GM12891 (cell line): ENCODE measurements around the gene TEX9.

Source experiments
- POLR2A ChIP-seq: IDR thresholded peaks from 2 replicates; pipeline ENCODE4 v1.6.1; 2011; ENCODE audit warnings: low read depth, low read length, control low read depth
- POLR2AphosphoS5 ChIP-seq: IDR thresholded peaks from 2 replicates; pipeline ENCODE4 v1.6.1; 2011; ENCODE audit warnings: low read depth, low read length, control low read depth

- no peak for TF ChIP-seq POLR2A
- TF ChIP-seq POLR2AphosphoS5 = no peak
These were observed 46.0 kb downstream of the TEX9 start for GRCh38 chr15:56411122-56411749.
